Activated naive CD4-positive, alpha-beta T cell treated with anti-CD3 and anti-CD28 coated beads, Interleukin-2, amount 10 ng/mL, durations not matched to agents 7 days and 5 days (primary cell): ENCODE data around the gene HMGA1.

Experiments
- CTCF ChIA-PET: fragments of 350-600 bp; sonication (Branson Sonifier 250); formaldehyde crosslinking; loops from one replicate; lab custom pipeline; 2021; ENCODE audit warnings: antibody characterized with exemption; lab: Charles Lee
- DNase-seq: peaks from one replicate; pipeline ENCODE4 v3.0.0-alpha.2; 2020
- H3K27ac Mint-ChIP-seq: one replicate; pipeline ENCODE4 v1.8.0; 2021; ENCODE audit warnings: mild to moderate bottlenecking, moderate library complexity, mixed read lengths
- H3K27me3 Mint-ChIP-seq: one replicate; pipeline ENCODE4 v1.8.0; 2021; ENCODE audit warnings: mild to moderate bottlenecking, mixed read lengths
- H3K36me3 Mint-ChIP-seq: one replicate; pipeline ENCODE4 v1.8.0; 2021; ENCODE audit warnings: mixed read lengths
- H3K4me1 Mint-ChIP-seq: one replicate; pipeline ENCODE4 v1.8.0; 2021; ENCODE audit warnings: mixed read lengths
- H3K4me3 Mint-ChIP-seq: one replicate; pipeline ENCODE4 v1.8.0; 2021; ENCODE audit warnings: mild to moderate bottlenecking, moderate library complexity, mixed read lengths
- H3K9me3 Mint-ChIP-seq: one replicate; pipeline ENCODE4 v1.8.0; 2021; ENCODE audit warnings: mixed read lengths

HMGA1 gene

GRCh38 chr6:34236443-34237315 lies at the start of gene HMGA1:
Gene HMGA1, plus strand, starts transcription at chr6:34236873. Its CDS starts 3,908 bp downstream, at chr6:34240781.
- Mint-ChIP-seq H3K4me1 (peaks cover 42% of the 10 kb centered on the region), H3K9me3 (no peaks in the 10 kb centered on the region), H3K27me3 (no peaks in the 10 kb centered on the region), H3K27ac (peak within 1 kb of the TSS; percentile 95), H3K4me3 (peak within 1 kb of the TSS; percentile 88), H3K36me3 (peaks cover 28% of the 10 kb centered on the region)
- DNase-seq: peak; percentile 92
- CTCF ChIA-PET: interaction anchor here (0.8 to 1.9 kb wide), 3 partner anchors 9 to 40 kb away, joined by 3 to 10 read pairs (median 3); no protein-coding TSS in a partner anchor

DNA sequence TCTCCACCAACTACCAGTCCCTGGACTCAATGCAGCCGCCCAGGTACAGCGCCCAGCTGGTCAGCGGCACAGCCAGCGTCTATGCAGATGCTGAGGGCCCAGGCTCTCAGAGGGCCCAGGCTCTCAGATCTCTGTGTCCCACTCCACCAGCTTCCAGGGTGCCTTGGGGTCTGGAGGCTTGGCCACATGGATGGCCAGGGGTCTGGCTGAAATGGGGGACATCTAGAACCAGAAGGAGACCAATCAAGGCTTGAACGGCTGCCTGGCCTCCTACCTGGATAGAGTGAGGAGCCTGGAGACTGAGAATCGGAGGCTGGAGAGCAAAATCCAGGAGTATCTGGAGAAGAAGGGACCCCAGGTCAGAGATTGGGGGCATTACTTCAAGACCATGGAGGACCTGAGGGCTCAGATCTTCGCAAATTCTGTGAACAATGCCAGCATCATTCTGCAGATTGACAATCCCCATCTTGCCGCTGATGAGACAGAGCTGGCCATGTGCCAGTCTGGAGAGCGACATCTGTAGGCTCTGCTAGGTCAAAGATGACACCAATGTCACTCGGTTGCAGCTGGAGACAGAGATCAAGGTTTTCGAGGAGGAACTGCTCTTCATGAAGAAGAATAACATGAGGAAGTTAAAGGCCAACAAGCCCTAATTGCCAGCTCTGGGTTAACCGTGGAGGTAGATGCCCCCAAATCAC lies 46.7 kb upstream of the HMGA1 start:
- Mint-ChIP-seq H3K27me3 (peaks cover 15% of the 10 kb centered on the region), H3K4me1 (peaks cover 6% of the 10 kb centered on the region), H3K36me3 (no peaks in the 10 kb centered on the region), H3K9me3 (no peaks in the 10 kb centered on the region), H3K27ac (peak overlapping the region; percentile 59), H3K4me3 (no peak overlapping the region)
- DNase-seq: peak; percentile 51
- CTCF ChIA-PET: interaction anchor here (0.7 to 5.1 kb wide), 7 partner anchors 12 to 354 kb away, joined by 3 to 27 read pairs (median 4); no protein-coding TSS in a partner anchor

DNA sequence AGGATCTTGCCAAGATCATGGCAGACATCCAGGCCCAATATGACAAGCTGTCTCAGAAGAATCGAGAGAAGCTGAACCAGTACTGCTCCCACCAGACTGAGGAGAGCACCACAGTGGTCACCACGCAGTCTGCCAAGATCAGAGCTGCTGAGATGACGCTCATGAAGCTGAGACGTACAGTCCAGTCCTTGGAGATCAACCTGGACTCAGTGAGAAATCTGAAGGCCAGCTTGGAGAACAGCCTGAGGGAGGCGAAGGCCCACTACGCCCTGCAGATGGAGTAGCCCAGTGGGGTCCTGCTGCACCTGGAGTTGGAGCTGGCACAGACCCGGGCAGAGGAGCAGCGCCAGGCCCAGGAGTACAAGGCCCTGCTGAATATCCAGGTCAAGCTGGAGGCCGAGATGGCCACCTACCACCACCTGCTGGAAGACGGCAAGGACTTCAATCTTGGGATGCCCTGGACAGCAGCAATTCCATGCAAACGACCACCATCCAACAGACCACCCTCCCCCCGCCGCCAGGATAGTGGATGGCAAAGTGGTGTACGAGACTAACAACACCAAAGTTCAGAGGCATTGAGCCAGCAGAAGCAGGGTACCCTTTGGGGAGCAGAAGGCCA lies 46.1 kb upstream of the HMGA1 start:
- H3K27ac Mint-ChIP-seq: no peak overlapping the region
- peaks cover 6% of the 10 kb centered on the region for H3K4me1 Mint-ChIP-seq

GRCh38 chr6:34194772-34195171 lies 41.9 kb upstream of the HMGA1 start:
- CTCF ChIA-PET: interaction anchor here (1.1 to 3.2 kb wide), 4 partner anchors 31 to 220 kb away, joined by 3 to 34 read pairs (median 20); partner anchors contain the start of gene SMIM29
- no peaks in the 10 kb centered on the region for H3K9me3 Mint-ChIP-seq
- H3K27me3 Mint-ChIP-seq: peaks cover 35% of the 10 kb centered on the region
- no peak overlapping the region for H3K27ac Mint-ChIP-seq
- no peaks in the 10 kb centered on the region for H3K36me3 Mint-ChIP-seq
- H3K4me1 Mint-ChIP-seq: peaks cover 13% of the 10 kb centered on the region
- H3K4me3 Mint-ChIP-seq: no peak overlapping the region
- no peak for DNase-seq

More for the DNA sequence above, 46.1 kb upstream of the HMGA1 start:
- Mint-ChIP-seq H3K36me3 (no peaks in the 10 kb centered on the region), H3K4me3 (no peak overlapping the region), H3K9me3 (no peaks in the 10 kb centered on the region), H3K27me3 (peaks cover 21% of the 10 kb centered on the region)
- no peak for DNase-seq
- CTCF ChIA-PET: interaction anchor here (1.0 to 5.1 kb wide), 6 partner anchors 11 to 225 kb away, joined by 3 to 27 read pairs (median 6); no protein-coding TSS in a partner anchor

DNA sequence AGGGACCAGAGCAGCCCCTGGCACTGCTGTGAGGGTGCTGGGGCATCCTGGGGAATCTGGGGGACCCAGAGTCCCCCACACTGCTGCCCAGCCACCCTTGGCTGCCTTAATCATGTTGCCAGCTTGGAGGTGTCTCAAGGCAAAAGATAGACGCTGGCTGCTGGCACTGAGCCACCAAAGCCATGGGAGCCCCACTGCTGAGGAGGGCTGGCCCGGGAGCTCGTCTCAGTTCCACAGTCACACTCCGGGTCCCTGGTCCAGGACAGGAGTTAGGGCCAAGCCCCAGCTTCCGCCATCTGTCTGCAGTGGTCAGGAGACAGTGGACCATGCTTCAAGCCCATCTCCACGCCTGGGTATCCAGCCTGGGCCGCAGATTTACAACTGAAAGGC lies 41.0 kb upstream of the HMGA1 start:
- no peak for DNase-seq
- no peaks in the 10 kb centered on the region for H3K36me3 Mint-ChIP-seq
- CTCF ChIA-PET: interaction anchor here (0.8 to 3.2 kb wide), 23 partner anchors 8 to 1046 kb away, joined by 3 to 34 read pairs (median 5); partner anchors contain the start of genes HMGA1, NUDT3, PACSIN1 and SMIM29
- H3K4me1 Mint-ChIP-seq: peaks cover 7% of the 10 kb centered on the region
- peaks cover 37% of the 10 kb centered on the region for H3K27me3 Mint-ChIP-seq
- no peak overlapping the region for H3K4me3 Mint-ChIP-seq
- H3K9me3 Mint-ChIP-seq: no peaks in the 10 kb centered on the region
- no peak overlapping the region for H3K27ac Mint-ChIP-seq

- H3K27me3 Mint-ChIP-seq: peaks cover 37% of the 10 kb centered on the region
- peaks cover 7% of the 10 kb centered on the region for H3K4me1 Mint-ChIP-seq
- peak; percentile 90 for DNase-seq
- H3K27ac Mint-ChIP-seq: no peak overlapping the region
- no peaks in the 10 kb centered on the region for H3K36me3 Mint-ChIP-seq
- CTCF ChIA-PET: interaction anchor here (0.8 to 3.2 kb wide), 23 partner anchors 8 to 1045 kb away, joined by 3 to 34 read pairs (median 5); partner anchors contain the start of genes HMGA1, NUDT3, PACSIN1 and SMIM29
- H3K4me3 Mint-ChIP-seq: peak overlapping the region; percentile 67
- H3K9me3 Mint-ChIP-seq: no peaks in the 10 kb centered on the region
Observed at GRCh38 chr6:34196116-34196832, 40.4 kb upstream of the HMGA1 start.

GRCh38 chr6:34196833-34197195 lies 39.9 kb upstream of the HMGA1 start:
- DNase-seq: no peak
- Mint-ChIP-seq H3K27me3 (peaks cover 42% of the 10 kb centered on the region), H3K27ac (no peak overlapping the region), H3K4me3 (peak overlapping the region; percentile 67), H3K4me1 (peaks cover 7% of the 10 kb centered on the region), H3K9me3 (peaks cover 1% of the 10 kb centered on the region), H3K36me3 (no peaks in the 10 kb centered on the region)
- CTCF ChIA-PET: interaction anchor here (1.0 to 3.2 kb wide), 11 partner anchors 26 to 1045 kb away, joined by 3 to 34 read pairs (median 10); partner anchors contain the start of genes HMGA1, NUDT3 and SMIM29

DNA sequence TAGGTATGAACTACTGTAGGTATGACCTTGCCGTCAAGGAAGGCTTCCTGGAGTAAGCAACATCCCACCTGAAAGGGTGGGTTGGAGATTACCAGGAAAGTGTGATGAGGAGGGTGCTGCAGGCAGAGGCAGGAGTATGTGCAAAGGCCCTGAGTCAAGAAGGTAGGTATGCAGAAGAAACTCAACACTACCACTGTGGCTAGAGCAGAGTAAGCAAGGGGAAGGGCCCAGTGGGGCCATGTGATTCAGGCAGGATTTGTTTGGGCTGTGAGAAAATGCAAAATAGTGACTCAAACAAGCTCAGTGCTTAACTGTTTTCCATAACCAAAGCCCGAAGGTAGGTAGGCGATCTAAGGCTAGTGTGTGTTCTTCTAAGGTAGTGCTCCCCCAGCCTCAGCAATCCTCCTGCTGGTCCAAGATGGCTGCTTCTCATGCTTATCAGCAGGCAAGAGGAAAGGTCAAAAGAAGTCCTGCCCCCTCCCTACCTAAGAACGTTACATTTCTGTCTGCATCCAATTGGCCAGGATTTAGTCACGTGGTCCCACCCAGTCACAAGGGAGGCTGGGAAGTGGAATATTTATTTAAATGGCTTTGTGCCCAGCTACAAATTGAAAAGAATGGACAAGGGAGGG lies 36.2 kb upstream of the HMGA1 start:
- H3K36me3 Mint-ChIP-seq: no peaks in the 10 kb centered on the region
- H3K27me3 Mint-ChIP-seq: peaks cover 31% of the 10 kb centered on the region
- no peak overlapping the region for H3K27ac Mint-ChIP-seq
- peaks cover 7% of the 10 kb centered on the region for H3K4me1 Mint-ChIP-seq
- H3K9me3 Mint-ChIP-seq: peaks cover 2% of the 10 kb centered on the region
- DNase-seq: no peak
- H3K4me3 Mint-ChIP-seq: no peak overlapping the region
- CTCF ChIA-PET: interaction anchor here (1.9 kb wide), 1 partner anchor 10 kb away, joined by 9 read pairs; no protein-coding TSS in a partner anchor

- H3K36me3 Mint-ChIP-seq: no peaks in the 10 kb centered on the region
- CTCF ChIA-PET: interaction anchor here (1.6 to 1.9 kb wide), 3 partner anchors 12 to 214 kb away, joined by 4 to 9 read pairs (median 6); partner anchors contain the start of gene SMIM29
- no peak for DNase-seq
- peaks cover 23% of the 10 kb centered on the region for H3K27me3 Mint-ChIP-seq
- H3K4me1 Mint-ChIP-seq: peaks cover 4% of the 10 kb centered on the region
- no peak overlapping the region for H3K4me3 Mint-ChIP-seq
- no peak overlapping the region for H3K27ac Mint-ChIP-seq
- H3K9me3 Mint-ChIP-seq: peaks cover 2% of the 10 kb centered on the region
Observed at GRCh38 chr6:34201455-34202107, 35.1 kb upstream of the HMGA1 start.

DNA sequence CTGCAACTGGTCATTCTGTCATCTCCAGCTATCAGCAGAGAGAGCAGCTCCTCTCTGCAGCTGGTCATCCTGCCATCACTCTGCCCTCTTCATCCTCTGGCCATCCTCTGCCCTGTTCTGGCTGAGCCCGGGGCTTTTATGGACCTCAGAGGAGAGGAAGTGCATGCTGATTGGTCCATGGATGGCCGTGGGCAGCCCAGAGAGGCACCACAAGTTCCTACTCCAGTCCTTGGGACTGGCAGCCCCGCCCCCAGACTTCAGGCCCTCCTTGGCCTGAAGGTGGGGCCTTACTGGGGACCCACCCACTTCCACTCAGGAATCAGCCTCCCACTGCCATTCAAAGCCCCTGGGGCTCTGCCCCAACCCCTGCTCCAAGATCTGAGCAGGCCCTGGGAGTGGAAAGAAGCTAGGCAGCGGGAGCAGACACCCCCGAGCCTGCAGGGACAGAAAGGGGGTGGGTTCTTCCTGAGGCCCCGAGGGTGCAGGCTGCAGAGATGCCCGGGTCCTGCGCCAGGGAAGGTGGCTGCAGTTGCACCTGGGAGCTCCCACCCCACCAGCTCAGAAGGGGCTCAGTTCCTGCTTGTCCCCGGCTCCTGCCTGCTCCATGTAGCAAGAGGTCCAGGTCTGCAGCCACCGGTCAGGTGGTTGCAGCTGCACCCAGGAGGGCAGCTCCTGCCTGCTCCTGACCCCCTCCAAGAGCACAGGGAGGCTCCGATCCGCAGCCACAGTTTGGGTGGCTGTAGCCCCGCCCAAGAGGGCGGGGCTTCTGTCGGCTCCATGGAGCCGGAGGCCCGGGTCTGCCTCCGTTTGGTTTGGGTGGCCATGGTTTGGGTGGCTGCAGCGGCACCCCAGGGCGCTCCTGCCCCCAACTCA lies 34.1 kb upstream of the HMGA1 start:
- CTCF ChIA-PET: interaction anchor here (1.6 to 1.9 kb wide), 3 partner anchors 13 to 213 kb away, joined by 4 to 9 read pairs (median 6); partner anchors contain the start of gene SMIM29
- peaks cover 2% of the 10 kb centered on the region for H3K9me3 Mint-ChIP-seq

GRCh38 chr6:34204693-34205092 lies 32.0 kb upstream of the HMGA1 start:
- Mint-ChIP-seq H3K27me3 (peaks cover 19% of the 10 kb centered on the region), H3K4me1 (peaks cover 10% of the 10 kb centered on the region), H3K27ac (no peak overlapping the region), H3K36me3 (no peaks in the 10 kb centered on the region), H3K4me3 (no peak overlapping the region), H3K9me3 (peaks cover 2% of the 10 kb centered on the region)
- CTCF ChIA-PET: interaction anchor here (1.3 kb wide), 1 partner anchor 9 kb away, joined by 7 read pairs; no protein-coding TSS in a partner anchor
- no peak for DNase-seq

More for the DNA sequence above, 34.1 kb upstream of the HMGA1 start:
- H3K27ac Mint-ChIP-seq: no peak overlapping the region
- DNase-seq: no peak
- H3K4me1 Mint-ChIP-seq: peaks cover 6% of the 10 kb centered on the region
- H3K4me3 Mint-ChIP-seq: no peak overlapping the region
- H3K36me3 Mint-ChIP-seq: no peaks in the 10 kb centered on the region
- peaks cover 24% of the 10 kb centered on the region for H3K27me3 Mint-ChIP-seq
